H1 (cell line): ENCODE data around the gene ENO3.

ENCODE experiments used
- CREB1 ChIP-seq: IDR thresholded peaks from 2 replicates; pipeline ENCODE4 v1.6.1; 2012; ENCODE audit warnings: inconsistent platforms
- EP300 ChIP-seq, 2 experiments: IDR thresholded peaks; 1 replicate in 1 of 2; 2 replicates in 1 of 2; pipeline ENCODE4 v1.6.1; 2011 to 2012; ENCODE audit warnings: low read depth in 2 of 2, low read length in 2 of 2, mild to moderate bottlenecking in 2 of 2, borderline replicate concordance in 1 of 2, inconsistent platforms in 1 of 2, moderate library complexity in 1 of 2
- EZH2 ChIP-seq: fragments of 200-600 bp; sonication (generic); IDR thresholded peaks from 2 replicates; pipeline ENCODE4 v1.7.1; 2012; ENCODE audit warnings: low read depth, mild to moderate bottlenecking, moderate library complexity, low read length, inconsistent platforms; ENCODE audit not compliant: severe bottlenecking
- GABPA ChIP-seq: IDR thresholded peaks from 2 replicates; pipeline ENCODE4 v1.6.1; 2011; ENCODE audit warnings: mild to moderate bottlenecking, low read length, moderate library complexity, borderline replicate concordance; ENCODE audit not compliant: insufficient read depth
- HDAC6 ChIP-seq: IDR thresholded peaks from one replicate; pipeline ENCODE4 v1.7.1; 2012; ENCODE audit warnings: low read depth, mild to moderate bottlenecking, inconsistent platforms, low read length, moderate library complexity
- MAX ChIP-seq: IDR thresholded peaks from 2 replicates; pipeline ENCODE4 v1.6.1; 2012; ENCODE audit warnings: inconsistent platforms
- POLR2AphosphoS5 ChIP-seq: IDR thresholded peaks from 2 replicates; pipeline ENCODE4 v1.6.1; 2011; ENCODE audit warnings: low read depth, low read length
- SRF ChIP-seq: IDR thresholded peaks from 2 replicates; pipeline ENCODE4 v1.6.1; 2011; ENCODE audit warnings: mild to moderate bottlenecking, low read depth, low read length, moderate library complexity
- TAF1 ChIP-seq: IDR thresholded peaks from 2 replicates; pipeline ENCODE4 v1.6.1; 2011; ENCODE audit warnings: mild to moderate bottlenecking, low read depth, low read length
- TF ChIP-seq, protein P1 (sequence below), 3 experiments: IDR thresholded peaks; 1 replicate in 2 of 3; 2 replicates in 1 of 3; pipeline versions ENCODE4 v1.5.1 to v1.6.1; 2011; ENCODE audit warnings: low read length in 3 of 3, mild to moderate bottlenecking in 3 of 3, inconsistent platforms in 2 of 3, low read depth in 1 of 3, moderate library complexity in 1 of 3; ENCODE audit not compliant: insufficient read depth in 1 of 3; ENCODE audit errors: control extremely low read depth in 1 of 3

DNA sequence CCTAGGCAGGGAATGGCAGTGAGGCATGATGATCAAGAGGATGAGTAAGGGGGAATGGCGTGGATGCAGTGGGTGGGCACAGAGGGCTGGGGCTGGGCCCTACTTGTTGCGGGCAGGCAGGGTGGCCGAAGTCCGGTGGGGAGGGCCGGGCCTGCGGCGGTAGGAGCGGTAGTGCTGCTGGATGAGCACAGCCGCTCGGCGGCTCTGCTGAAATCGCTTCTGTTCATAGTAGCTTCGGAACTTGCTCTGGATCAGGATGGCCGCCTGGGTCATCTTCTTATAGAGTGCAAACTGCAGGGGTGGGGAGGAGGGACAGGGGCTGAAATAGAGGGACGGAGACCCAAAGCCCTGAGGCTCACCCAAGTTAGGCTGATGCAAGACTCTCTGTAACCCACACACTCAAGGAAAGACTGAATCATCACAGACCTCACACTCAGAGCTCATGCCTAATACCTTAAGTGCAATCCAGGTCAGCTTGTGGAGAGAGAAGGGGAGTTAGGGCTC is 18.2 kb downstream of the ENO3 start:
- TF ChIP-seq, protein P1, sequence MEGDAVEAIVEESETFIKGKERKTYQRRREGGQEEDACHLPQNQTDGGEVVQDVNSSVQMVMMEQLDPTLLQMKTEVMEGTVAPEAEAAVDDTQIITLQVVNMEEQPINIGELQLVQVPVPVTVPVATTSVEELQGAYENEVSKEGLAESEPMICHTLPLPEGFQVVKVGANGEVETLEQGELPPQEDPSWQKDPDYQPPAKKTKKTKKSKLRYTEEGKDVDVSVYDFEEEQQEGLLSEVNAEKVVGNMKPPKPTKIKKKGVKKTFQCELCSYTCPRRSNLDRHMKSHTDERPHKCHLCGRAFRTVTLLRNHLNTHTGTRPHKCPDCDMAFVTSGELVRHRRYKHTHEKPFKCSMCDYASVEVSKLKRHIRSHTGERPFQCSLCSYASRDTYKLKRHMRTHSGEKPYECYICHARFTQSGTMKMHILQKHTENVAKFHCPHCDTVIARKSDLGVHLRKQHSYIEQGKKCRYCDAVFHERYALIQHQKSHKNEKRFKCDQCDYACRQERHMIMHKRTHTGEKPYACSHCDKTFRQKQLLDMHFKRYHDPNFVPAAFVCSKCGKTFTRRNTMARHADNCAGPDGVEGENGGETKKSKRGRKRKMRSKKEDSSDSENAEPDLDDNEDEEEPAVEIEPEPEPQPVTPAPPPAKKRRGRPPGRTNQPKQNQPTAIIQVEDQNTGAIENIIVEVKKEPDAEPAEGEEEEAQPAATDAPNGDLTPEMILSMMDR (IDR thresholded peaks at IDR 0.05; ENCODE audit: control extremely low read depth in 1 of 3, insufficient read depth in 1 of 3, low read depth in 1 of 3, low read length in 3 of 3) = no peak
- TF ChIP-seq POLR2AphosphoS5 = no peak
- no peak for TF ChIP-seq HDAC6
- no peak for TF ChIP-seq TAF1
- TF ChIP-seq EZH2 = no peak
- TF ChIP-seq MAX = no peak
- TF ChIP-seq CREB1 = no peak
- TF ChIP-seq EP300 (IDR thresholded peaks at IDR 0.05; ENCODE audit: borderline replicate concordance in 1 of 2, low read depth in 2 of 2, low read length in 2 of 2) = no peak
- no peak for TF ChIP-seq GABPA
- TF ChIP-seq SRF = no peak
